ENCODE results near the gene PARVB.

The PARVB gene

DNA sequence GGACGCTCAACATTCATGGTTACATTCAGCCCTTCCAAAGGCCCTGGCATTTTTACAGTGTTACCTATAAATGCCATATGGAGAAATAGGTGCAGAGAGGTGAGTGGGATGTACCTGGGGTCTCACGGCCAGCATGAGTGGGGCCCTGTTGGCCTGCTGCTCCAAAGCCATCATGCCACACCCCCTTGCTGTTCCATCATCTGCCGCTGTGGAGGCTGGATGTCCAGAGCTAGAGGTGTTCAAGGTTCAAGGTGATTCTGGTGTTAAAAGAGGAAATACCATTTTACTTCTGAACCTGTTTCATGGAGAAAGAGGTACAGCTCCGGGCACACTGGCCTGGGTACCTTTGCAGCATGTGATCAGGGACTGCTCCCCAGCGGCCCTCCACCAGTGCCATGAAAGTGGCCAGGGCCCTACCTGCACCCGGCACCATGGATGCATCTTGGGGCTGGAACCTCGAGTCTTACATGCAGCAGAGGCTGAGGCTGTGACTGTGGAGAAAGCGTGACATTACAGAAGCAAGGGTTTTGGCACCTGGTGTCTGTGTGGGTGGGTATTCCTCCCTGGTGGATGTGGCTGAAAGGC is 68.6 kb downstream of the PARVB start (continued):
- TF ChIP-seq ZNF555 (tag by site-specific recombination; conservative IDR thresholded peaks at IDR 0.05), result no peak
- TF ChIP-seq MYNN (tag by site-specific recombination; IDR thresholded peaks at IDR 0.05; ENCODE audit: borderline replicate concordance), result no peak
- TF ChIP-seq, protein P1, sequence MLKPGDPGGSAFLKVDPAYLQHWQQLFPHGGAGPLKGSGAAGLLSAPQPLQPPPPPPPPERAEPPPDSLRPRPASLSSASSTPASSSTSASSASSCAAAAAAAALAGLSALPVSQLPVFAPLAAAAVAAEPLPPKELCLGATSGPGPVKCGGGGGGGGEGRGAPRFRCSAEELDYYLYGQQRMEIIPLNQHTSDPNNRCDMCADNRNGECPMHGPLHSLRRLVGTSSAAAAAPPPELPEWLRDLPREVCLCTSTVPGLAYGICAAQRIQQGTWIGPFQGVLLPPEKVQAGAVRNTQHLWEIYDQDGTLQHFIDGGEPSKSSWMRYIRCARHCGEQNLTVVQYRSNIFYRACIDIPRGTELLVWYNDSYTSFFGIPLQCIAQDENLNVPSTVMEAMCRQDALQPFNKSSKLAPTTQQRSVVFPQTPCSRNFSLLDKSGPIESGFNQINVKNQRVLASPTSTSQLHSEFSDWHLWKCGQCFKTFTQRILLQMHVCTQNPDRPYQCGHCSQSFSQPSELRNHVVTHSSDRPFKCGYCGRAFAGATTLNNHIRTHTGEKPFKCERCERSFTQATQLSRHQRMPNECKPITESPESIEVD (tag by site-specific recombination; IDR thresholded peaks at IDR 0.05), result no peak
- no peak for TF ChIP-seq ZNF658 (tag by site-specific recombination; IDR thresholded peaks at IDR 0.05)
- TF ChIP-seq GLIS1 (tag by site-specific recombination; IDR thresholded peaks at IDR 0.05), result no peak
- no peak for TF ChIP-seq KLF9 (tag by site-specific recombination; IDR thresholded peaks at IDR 0.05; ENCODE audit: low read depth)
- TF ChIP-seq TCF7L2 (IDR thresholded peaks at IDR 0.05; ENCODE audit: borderline replicate concordance, low read depth, low read length), result no peak
- no peak for TF ChIP-seq KLF8 (tag by site-specific recombination; IDR thresholded peaks at IDR 0.05)
- TF ChIP-seq ZNF10 (tag by site-specific recombination; IDR thresholded peaks at IDR 0.05), result no peak
- no peak for TF ChIP-seq ZNF354C (tag by site-specific recombination; IDR thresholded peaks at IDR 0.05; ENCODE audit: borderline replicate concordance, low read depth)

DNA sequence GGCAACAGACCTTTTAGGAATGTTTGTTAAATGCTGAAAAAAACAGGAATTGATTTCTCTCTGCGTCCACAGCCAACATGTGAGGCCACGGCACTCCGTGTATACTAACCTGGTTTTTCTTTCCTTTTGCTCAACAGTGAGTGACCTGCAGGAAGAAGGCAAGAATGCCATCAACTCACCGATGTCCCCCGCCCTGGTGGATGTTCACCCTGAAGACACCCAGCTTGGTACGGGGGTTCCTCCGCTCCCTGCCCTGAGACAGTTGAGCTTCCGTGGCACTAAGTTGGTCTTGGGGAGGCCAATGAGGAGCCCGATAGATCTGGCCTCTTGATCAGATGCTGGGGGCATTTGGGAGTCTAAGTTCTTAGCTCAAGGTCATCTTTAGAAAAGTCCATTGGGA is 69.7 kb downstream of the PARVB start:
- ChIA-PET CTCF (interaction anchor here (1.1 to 1.4 kb wide), 2 partner anchors 8 to 101 kb away, joined by 4 read pairs; no protein-coding TSS in a partner anchor), POLR2A (no interaction called here)
- H3K36me3 ChIP-seq (ENCODE audit: control insufficient read depth in 2 of 2, insufficient read depth in 1 of 2, low read length in 2 of 2), result peaks cover 0 to 15% of the 10 kb centered on the region in 2 experiments; a peak in 1 of 3 replicates
- no peaks in the 10 kb centered on the region for H3K9me3 ChIP-seq (ENCODE audit: control insufficient read depth, insufficient read depth, low read depth, low read length)
- H3K27ac ChIP-seq (ENCODE audit: extremely low read depth, low read depth, low read length), result no peak overlapping the region
- no peak overlapping the region for H3K4me3 ChIP-seq (ENCODE audit: low read depth, low read length)
- H3K4me1 ChIP-seq (ENCODE audit: control insufficient read depth, insufficient read depth, low read length), result no peaks in the 10 kb centered on the region
- TF ChIP-seq MZF1 (tag by site-specific recombination; IDR thresholded peaks at IDR 0.05; ENCODE audit: borderline replicate concordance) (no peak), TRIM28 (IDR thresholded peaks at IDR 0.05; ENCODE audit: borderline replicate concordance, low read length) (no peak), ZNF311 (tag by site-specific recombination; IDR thresholded peaks at IDR 0.05; ENCODE audit: borderline replicate concordance) (no peak), ZNF549 (tag by site-specific recombination; IDR thresholded peaks at IDR 0.05) (no peak), KLF10 (tag by site-specific recombination; IDR thresholded peaks at IDR 0.05) (no peak), ZNF629 (tag by site-specific recombination; IDR thresholded peaks at IDR 0.05) (no peak), ZNF169 (tag by site-specific recombination; IDR thresholded peaks at IDR 0.05) (no peak), ZNF37A (tag by site-specific recombination; IDR thresholded peaks at IDR 0.05) (no peak)
- TF ChIP-seq, protein P2, sequence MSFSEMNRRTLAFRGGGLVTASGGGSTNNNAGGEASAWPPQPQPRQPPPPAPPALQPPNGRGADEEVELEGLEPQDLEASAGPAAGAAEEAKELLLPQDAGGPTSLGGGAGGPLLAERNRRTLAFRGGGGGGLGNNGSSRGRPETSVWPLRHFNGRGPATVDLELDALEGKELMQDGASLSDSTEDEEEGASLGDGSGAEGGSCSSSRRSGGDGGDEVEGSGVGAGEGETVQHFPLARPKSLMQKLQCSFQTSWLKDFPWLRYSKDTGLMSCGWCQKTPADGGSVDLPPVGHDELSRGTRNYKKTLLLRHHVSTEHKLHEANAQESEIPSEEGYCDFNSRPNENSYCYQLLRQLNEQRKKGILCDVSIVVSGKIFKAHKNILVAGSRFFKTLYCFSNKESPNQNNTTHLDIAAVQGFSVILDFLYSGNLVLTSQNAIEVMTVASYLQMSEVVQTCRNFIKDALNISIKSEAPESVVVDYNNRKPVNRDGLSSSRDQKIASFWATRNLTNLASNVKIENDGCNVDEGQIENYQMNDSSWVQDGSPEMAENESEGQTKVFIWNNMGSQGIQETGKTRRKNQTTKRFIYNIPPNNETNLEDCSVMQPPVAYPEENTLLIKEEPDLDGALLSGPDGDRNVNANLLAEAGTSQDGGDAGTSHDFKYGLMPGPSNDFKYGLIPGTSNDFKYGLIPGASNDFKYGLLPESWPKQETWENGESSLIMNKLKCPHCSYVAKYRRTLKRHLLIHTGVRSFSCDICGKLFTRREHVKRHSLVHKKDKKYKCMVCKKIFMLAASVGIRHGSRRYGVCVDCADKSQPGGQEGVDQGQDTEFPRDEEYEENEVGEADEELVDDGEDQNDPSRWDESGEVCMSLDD (tag by site-specific recombination; IDR thresholded peaks at IDR 0.05), result no peak

DNA sequence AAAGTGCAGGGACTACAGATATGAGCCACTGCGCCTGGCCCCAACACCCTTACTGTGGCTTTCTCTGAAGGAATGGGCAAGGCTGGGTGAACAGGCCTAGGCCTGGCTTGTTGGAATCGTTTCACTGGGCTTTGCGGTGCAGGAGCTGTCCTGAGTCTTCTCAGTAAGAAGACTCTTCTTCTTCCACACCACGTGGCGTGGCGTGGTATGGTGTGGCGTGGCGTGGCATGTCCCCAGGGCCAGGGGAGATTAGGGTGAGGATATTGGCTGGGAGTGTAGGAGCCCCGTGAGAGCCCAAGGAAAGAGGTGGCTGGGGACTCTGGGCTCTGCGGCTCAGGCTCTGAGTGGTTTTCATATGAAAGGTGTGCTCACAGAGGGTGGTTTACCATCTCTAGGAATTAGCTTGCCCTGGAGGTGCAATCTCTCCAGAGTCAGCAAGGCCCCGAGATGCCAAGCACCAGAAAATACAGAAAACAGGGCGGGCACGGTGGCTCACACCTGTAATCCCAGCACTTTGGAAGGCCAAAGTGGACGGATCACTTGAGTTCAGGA is 70.7 kb downstream of the PARVB start:
- no peaks in the 10 kb centered on the region for H3K9me3 ChIP-seq (ENCODE audit: control insufficient read depth, insufficient read depth, low read depth, low read length)
- H3K27ac ChIP-seq (ENCODE audit: extremely low read depth, low read depth, low read length), result no peak overlapping the region
- CTCF ChIA-PET, result interaction anchor here (1.4 kb wide), 1 partner anchor 9 kb away, joined by 4 read pairs; no protein-coding TSS in a partner anchor
- peaks cover 0 to 15% of the 10 kb centered on the region in 2 experiments; a peak in 1 of 3 replicates for H3K36me3 ChIP-seq (ENCODE audit: control insufficient read depth in 2 of 2, insufficient read depth in 1 of 2, low read length in 2 of 2)
- POLR2A ChIA-PET, result no interaction called here
- H3K4me1 ChIP-seq (ENCODE audit: control insufficient read depth, insufficient read depth, low read length), result no peaks in the 10 kb centered on the region
- H3K4me3 ChIP-seq (ENCODE audit: low read depth, low read length), result no peak overlapping the region
- TF ChIP-seq HOXC10 (CRISPR knock-in tag; IDR thresholded peaks at IDR 0.05) (no peak), ZSCAN30 (tag by site-specific recombination; IDR thresholded peaks at IDR 0.05) (no peak), ZFP3 (tag by site-specific recombination; IDR thresholded peaks at IDR 0.05; ENCODE audit: low read depth) (no peak), ZNF830 (tag by site-specific recombination; IDR thresholded peaks at IDR 0.05; ENCODE audit: low read depth) (no peak), FEZF1 (tag by site-specific recombination; IDR thresholded peaks at IDR 0.05) (no peak), YY2 (tag by site-specific recombination; IDR thresholded peaks at IDR 0.05) (no peak), YY1 (tag by site-specific recombination; IDR thresholded peaks at IDR 0.05) (no peak), ZNF510 (tag by site-specific recombination; IDR thresholded peaks at IDR 0.05; ENCODE audit: insufficient replicate concordance) (no peak), ZNF211 (tag by site-specific recombination; IDR thresholded peaks at IDR 0.05; ENCODE audit: low read depth) (no peak), ZNF791 (tag by site-specific recombination; IDR thresholded peaks at IDR 0.05) (no peak)
- TF ChIP-seq, protein P3, sequence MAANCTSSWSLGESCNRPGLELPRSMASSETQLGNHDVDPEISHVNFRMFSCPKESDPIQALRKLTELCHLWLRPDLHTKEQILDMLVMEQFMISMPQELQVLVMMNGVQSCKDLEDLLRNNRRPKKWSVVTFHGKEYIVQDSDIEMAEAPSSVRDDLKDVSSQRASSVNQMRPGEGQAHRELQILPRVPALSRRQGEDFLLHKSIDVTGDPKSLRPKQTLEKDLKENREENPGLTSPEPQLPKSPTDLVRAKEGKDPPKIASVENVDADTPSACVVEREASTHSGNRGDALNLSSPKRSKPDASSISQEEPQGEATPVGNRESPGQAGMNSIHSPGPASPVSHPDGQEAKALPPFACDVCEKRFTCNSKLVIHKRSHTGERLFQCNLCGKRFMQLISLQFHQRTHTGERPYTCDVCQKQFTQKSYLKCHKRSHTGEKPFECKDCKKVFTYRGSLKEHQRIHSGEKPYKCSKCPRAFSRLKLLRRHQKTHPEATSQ (tag by site-specific recombination; IDR thresholded peaks at IDR 0.05), result no peak

Data from HEK293 (cell line).